SK-N-SH (cell line): ENCODE data around the gene OGA. TPM values are rescaled to one million over a fixed set of nuclear protein-coding genes. Genes with fewer than 3 reads are reported as not detected.

ENCODE experiments used
- CTCF ChIA-PET: fragments of 300-600, 350-600 bp; formaldehyde crosslinking; extraction: SDS; loops from one replicate; lab custom pipeline; 2021; lab: Yijun Ruan, JAX
- POLR2A ChIA-PET: fragments of 350-600 bp; sonication (Branson Sonifier 250); formaldehyde crosslinking; extraction: SDS; loops from one replicate; lab custom pipeline; 2020; ENCODE audit warnings: antibody characterized with exemption, inconsistent platforms; lab: Yijun Ruan, JAX
- DNase-seq: peaks from one replicate; pipeline ENCODE4 v3.0.0; 2012
- H2AFZ ChIP-seq: fragments of 200-600 bp; sonication (generic); 2 replicates; pipeline ENCODE4 v1.8.1; 2016; ENCODE audit warnings: antibody characterized with exemption, mild to moderate bottlenecking, low read depth
- H3F3A ChIP-seq: fragments of 200-600 bp; sonication (generic); replicated peaks from 2 replicates; pipeline ENCODE3; 2016; ENCODE audit warnings: antibody characterized with exemption, mild to moderate bottlenecking; ENCODE audit not compliant: insufficient read depth
- H3K27ac ChIP-seq, 2 experiments: fragments of 200-500 bp in 1 of 2; fragments of 200-600 bp in 1 of 2; sonication (Bioruptor generic) in 1 of 2; sonication (generic), shearing (Covaris generic) in 1 of 2; 2 replicates each; pipeline versions ENCODE4 v1.5.1 to v1.6.1; 2014 to 2016; ENCODE audit warnings: low read depth in 2 of 2, inconsistent platforms in 1 of 2, low read length in 1 of 2, mild to moderate bottlenecking in 1 of 2, mixed read lengths in 1 of 2
- H3K27me3 ChIP-seq: fragments of 200-600 bp; sonication (generic), shearing (Covaris generic); 2 replicates; pipeline ENCODE4 v1.6.1; 2016; ENCODE audit warnings: mixed run types; ENCODE audit not compliant: insufficient read depth
- H3K36me3 ChIP-seq, 2 experiments: fragments of 200-500 bp in 1 of 2; fragments of 200-600 bp in 1 of 2; sonication (Bioruptor generic) in 1 of 2; sonication (generic) in 1 of 2; replicated peaks in 1 of 2; 2 replicates each; pipeline versions ENCODE3 to v1.5.1; 2014 to 2016; ENCODE audit warnings: low read length in 1 of 2, mild to moderate bottlenecking in 1 of 2; ENCODE audit not compliant: insufficient read depth in 2 of 2, control insufficient read depth in 1 of 2
- H3K4me1 ChIP-seq, 2 experiments: fragments of 200-500 bp in 1 of 2; fragments of 200-600 bp in 1 of 2; sonication (Bioruptor generic) in 1 of 2; sonication (generic), shearing (Covaris generic) in 1 of 2; 2 replicates each; pipeline versions ENCODE4 v1.5.1 to v1.6.1; 2014 to 2016; ENCODE audit warnings: low read depth in 1 of 2, low read length in 1 of 2, mixed run types in 1 of 2; ENCODE audit not compliant: insufficient read depth in 2 of 2, control insufficient read depth in 1 of 2
- H3K4me2 ChIP-seq: fragments of 200-600 bp; sonication (generic), shearing (Covaris generic); 2 replicates; pipeline ENCODE4 v1.6.1; 2017; ENCODE audit warnings: mixed run types
- H3K4me3 ChIP-seq, 2 experiments: fragments of 200-500 bp in 1 of 2; fragments of 200-600 bp in 1 of 2; sonication (Bioruptor generic) in 1 of 2; sonication (generic), shearing (Covaris generic) in 1 of 2; 2 replicates each; pipeline versions ENCODE4 v1.5.1 to v1.8.1; 2014 to 2016; ENCODE audit warnings: low read depth in 2 of 2, inconsistent platforms in 1 of 2, low read length in 1 of 2, mild to moderate bottlenecking in 1 of 2, mixed read lengths in 1 of 2, moderate library complexity in 1 of 2
- H3K79me2 ChIP-seq: fragments of 200-600 bp; sonication (generic); 2 replicates; pipeline ENCODE4 v1.8.1; 2017; ENCODE audit warnings: mild to moderate bottlenecking; ENCODE audit not compliant: insufficient read depth
- H3K9ac ChIP-seq: fragments of 200-600 bp; sonication (generic); 2 replicates; pipeline ENCODE4 v1.6.1; 2017; ENCODE audit warnings: mixed run types
- H3K9me2 ChIP-seq: fragments of 200-600 bp; sonication (generic); 2 replicates; pipeline ENCODE4 v1.6.1; 2017; ENCODE audit warnings: mixed run types
- H3K9me3 ChIP-seq: fragments of 200-600 bp; sonication (generic); 2 replicates; pipeline ENCODE4 v1.6.1; 2017; ENCODE audit warnings: mixed run types, mild to moderate bottlenecking, moderate library complexity
- H4K20me1 ChIP-seq: fragments of 200-600 bp; sonication (generic); 2 replicates; pipeline ENCODE4 v1.6.1; 2017; ENCODE audit warnings: mild to moderate bottlenecking, mixed run types; ENCODE audit not compliant: insufficient read depth
- CHD2 ChIP-seq: fragments of 150-350 bp; IDR thresholded peaks from 2 replicates; pipeline ENCODE4 v1.6.1; 2018; ENCODE audit warnings: low read length; ENCODE audit not compliant: partially characterized antibody
- FOXJ3 ChIP-seq: sonication (generic); formaldehyde crosslinking; IDR thresholded peaks from 2 replicates; pipeline ENCODE4 v1.5.1; 2020; ENCODE audit warnings: mild to moderate bottlenecking, missing genetic modification reagents
- GABPA ChIP-seq: IDR thresholded peaks from 2 replicates; pipeline ENCODE4 v1.4.0; 2012; ENCODE audit warnings: low read depth, mild to moderate bottlenecking
- IRF3 ChIP-seq: fragments of 150-350 bp; IDR thresholded peaks from 2 replicates; pipeline ENCODE4 v1.6.1; 2016; ENCODE audit warnings: mild to moderate bottlenecking, low read depth, low read length
- JUND ChIP-seq: IDR thresholded peaks from 2 replicates; pipeline ENCODE4 v1.4.0; 2012
- MAX ChIP-seq: IDR thresholded peaks from 2 replicates; pipeline ENCODE4 v1.4.0; 2012; ENCODE audit warnings: low read depth
- MXI1 ChIP-seq: IDR thresholded peaks from 2 replicates; pipeline ENCODE4 v1.6.1; 2012; ENCODE audit warnings: mild to moderate bottlenecking, low read depth, low read length, improper control_type of control experiment
- NFIC ChIP-seq: IDR thresholded peaks from 2 replicates; pipeline ENCODE4 v1.4.0; 2012; ENCODE audit warnings: borderline replicate concordance
- POLR2AphosphoS5 ChIP-seq: IDR thresholded peaks from 2 replicates; pipeline ENCODE4 v1.6.1; 2012; ENCODE audit warnings: low read depth, low read length
- RAD21 ChIP-seq: IDR thresholded peaks from 2 replicates; pipeline ENCODE4 v1.6.1; 2012; ENCODE audit warnings: mild to moderate bottlenecking, low read length
- SIN3A ChIP-seq: IDR thresholded peaks from 2 replicates; pipeline ENCODE4 v1.6.1; 2012; ENCODE audit warnings: low read depth, mild to moderate bottlenecking, low read length, moderate library complexity, borderline replicate concordance
- TAF1 ChIP-seq: IDR thresholded peaks from 2 replicates; pipeline ENCODE4 v1.6.1; 2012; ENCODE audit warnings: low read depth, mild to moderate bottlenecking, low read length, moderate library complexity, borderline replicate concordance
- TEAD4 ChIP-seq: IDR thresholded peaks from 2 replicates; pipeline ENCODE4 v1.4.0; 2012; ENCODE audit warnings: mild to moderate bottlenecking, borderline replicate concordance; ENCODE audit not compliant: insufficient read depth
- USF1 ChIP-seq: IDR thresholded peaks from 2 replicates; pipeline ENCODE4 v1.4.0; 2012; ENCODE audit warnings: low read depth, borderline replicate concordance
- YY1 ChIP-seq: IDR thresholded peaks from 2 replicates; pipeline ENCODE4 v1.4.0; 2012; ENCODE audit warnings: low read depth, mild to moderate bottlenecking
- WGBS: methylation state at CpG from one replicate; pipeline ENCODE4 v1.1.6; 2017; ENCODE audit warnings: low lambda C conversion rate; 5-methylcytosine and 5-hydroxymethylcytosine counted together
- polyA plus RNA-seq, 3 experiments: library from polyadenylated mRNA; depleted of rRNA; stranded (reverse); fragments of >200 nt; gene quantifications; 2 replicates each; pipeline ENCODE4 v1.2.3, GENCODE V29; 2012

The OGA gene
- polyA plus RNA-seq, 1 of the 3 experiments (the other 2 are of a cell fraction), result 24.8 TPM

- TF ChIP-seq POLR2AphosphoS5 (peak; percentile 82), FOXJ3 (CRISPR knock-in tag) (no peak), YY1 (peak; percentile 94), GABPA (peak; percentile 71), SIN3A (peak; percentile 66; the same call in 1 of the 2 replicates), TEAD4 (no peak), IRF3 (no peak), MAX (peak; percentile 62), TAF1 (peak; percentile 60; the same call in 1 of the 2 replicates), NFIC (peak; percentile 12; the same call in 1 of the 2 replicates), JUND (no peak), CHD2 (peak; percentile 59)
Measured at GRCh38 chr10:101782811-101783735, 35.2 kb downstream of the OGA start, which contains the start of gene NPM3 (continued).

GRCh38 chr10:101781984-101782810 lies 36.0 kb downstream of the OGA start:
- H3K4me2 ChIP-seq, result peak overlapping the region; percentile 91
- H2AFZ ChIP-seq, result no peak overlapping the region
- no peaks in the 10 kb centered on the region for H3K9me3 ChIP-seq
- H3K4me3 ChIP-seq, result peak overlapping the region; percentile 77 to 96
- peak; percentile 28 for DNase-seq
- TF ChIP-seq RAD21, result no peak
- TF ChIP-seq USF1, result no peak
- TF ChIP-seq MXI1, result no peak
- no peak for TF ChIP-seq MAX
- TF ChIP-seq, all 33 proteins: peak for 0
- H3K27me3 ChIP-seq, result no peaks in the 10 kb centered on the region
- H3K9ac ChIP-seq, result peak overlapping the region; percentile 74
- H3F3A ChIP-seq, result peaks cover 41% of the 10 kb centered on the region
- peaks cover 8 to 23% of the 10 kb centered on the region in 2 experiments; a peak in 3 of 4 replicates for H3K4me1 ChIP-seq
- H3K36me3 ChIP-seq, result peaks cover 31 to 33% of the 10 kb centered on the region in 2 experiments
- peaks cover 29% of the 10 kb centered on the region; the same call in 1 of the 2 replicates for H4K20me1 ChIP-seq
- H3K79me2 ChIP-seq, result peaks cover 12% of the 10 kb centered on the region
- no peak overlapping the region for H3K27ac ChIP-seq
- H3K9me2 ChIP-seq, result no peaks in the 10 kb centered on the region
- ChIA-PET POLR2A (interaction anchor here (1.7 kb wide), 1 partner anchor 180 kb away, joined by 10 read pairs; no protein-coding TSS in a partner anchor), CTCF (interaction anchor here (0.6 to 11.7 kb wide), 17 partner anchors 10 to 801 kb away, joined by 3 to 297 read pairs (median 8); partner anchors contain the start of genes DPCD and POLL)
- 63% methylated on average over 11 of the region's 17 CpGs for WGBS
